Pulmonary artery endothelial cell (primary cell): ENCODE results near the gene PCBP4. TPM values are rescaled to one million over a fixed set of nuclear protein-coding genes. Genes with fewer than 3 reads are reported as not detected.

ENCODE experiments used
- DNase-seq: peaks from one replicate; pipeline ENCODE4 v3.0.0-alpha.2; 2011; ENCODE audit warnings: low read depth, low spot score
- total RNA-seq: library from RNA; depleted of rRNA; stranded (reverse); fragments of >200 nt; gene quantifications from 2 replicates; pipeline ENCODE4 v1.2.3, GENCODE V29; 2014

Gene PCBP4
- total RNA-seq = 31.1 and 32.2 TPM in 2 replicates

DNA sequence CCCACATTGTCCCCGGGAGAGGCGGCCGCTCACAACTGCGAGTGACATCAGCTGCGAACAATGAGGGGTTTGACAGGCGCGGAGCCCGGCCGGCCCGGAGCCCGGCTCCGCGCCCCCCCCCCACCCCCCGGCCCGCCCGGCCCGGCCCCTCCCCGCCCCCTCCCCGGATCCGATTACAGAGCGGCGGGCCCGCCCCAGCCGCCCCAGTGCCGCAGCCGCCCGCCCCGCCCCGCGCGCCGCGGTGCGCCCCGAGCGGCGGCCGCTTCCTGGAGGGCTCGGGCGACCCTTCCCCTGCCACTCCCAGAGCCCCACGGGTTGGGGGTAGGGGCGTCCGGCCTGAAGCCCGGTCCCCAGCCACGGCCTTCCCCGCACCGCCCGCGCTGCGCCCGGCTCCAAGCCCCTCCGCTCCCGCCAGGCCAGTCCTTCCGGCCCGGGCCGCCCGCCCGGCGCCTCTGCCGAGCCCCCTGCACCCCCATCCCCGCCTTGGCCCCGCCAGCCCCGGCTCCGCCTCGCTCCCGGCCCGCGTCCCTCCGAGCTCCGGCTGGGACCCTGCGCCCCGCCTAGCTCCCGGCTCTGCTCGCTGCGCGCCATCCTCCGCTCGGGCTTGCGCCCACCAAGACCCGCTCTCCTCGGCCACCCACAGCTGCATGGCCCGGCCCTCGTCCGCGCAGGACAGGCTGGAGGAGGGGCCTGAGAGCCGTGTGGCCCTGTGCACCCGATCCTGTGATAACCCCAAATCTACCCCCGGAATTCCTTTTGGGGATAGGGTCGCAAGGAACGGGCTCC is at the start of gene PCBP4:
TSS of gene PCBP4 (minus strand) at position 71 of the 786 bp plus-strand sequence. CDS start 6,214 bp downstream, outside the sequence.
- DNase-seq = no peak

DNA sequence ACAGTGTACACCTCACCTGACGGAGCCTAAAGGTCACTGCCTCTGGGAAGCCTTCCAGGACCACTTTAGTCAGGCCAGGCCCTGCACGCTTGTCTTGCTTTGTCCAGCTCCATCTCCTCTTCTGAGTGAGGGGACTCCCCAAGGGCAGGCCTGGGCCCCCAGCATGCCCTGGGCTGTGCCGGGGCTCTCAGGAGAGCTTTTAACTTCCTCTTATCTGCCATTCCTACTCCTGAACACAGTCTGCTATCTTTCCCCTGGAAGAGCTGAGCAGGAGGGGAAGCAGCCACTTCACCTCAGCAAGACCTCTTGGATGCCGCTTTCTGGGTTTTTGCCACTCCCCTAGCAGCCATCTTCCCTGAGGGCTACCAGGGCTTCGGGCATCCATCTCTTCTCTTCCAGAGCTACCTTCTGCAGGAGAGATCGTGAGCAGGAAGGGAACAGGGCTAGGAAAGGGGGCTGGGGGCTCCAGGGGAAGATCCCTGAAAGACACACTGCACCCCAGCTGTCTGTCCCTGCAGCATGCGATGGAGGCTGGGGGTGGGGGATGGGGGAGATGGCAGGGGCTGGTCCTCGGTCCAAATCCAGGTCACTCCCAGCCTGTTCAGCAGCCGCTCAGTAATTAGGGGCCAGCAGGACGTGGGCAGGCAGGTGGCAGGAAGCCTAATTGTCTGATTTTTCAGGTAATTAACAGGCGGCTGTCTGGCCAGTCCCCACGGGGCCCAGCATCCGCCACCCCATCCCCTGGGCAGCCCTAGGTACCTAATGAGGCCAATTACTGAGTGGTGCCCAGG is 48.4 kb upstream of the PCBP4 start:
- no peak for DNase-seq

DNA sequence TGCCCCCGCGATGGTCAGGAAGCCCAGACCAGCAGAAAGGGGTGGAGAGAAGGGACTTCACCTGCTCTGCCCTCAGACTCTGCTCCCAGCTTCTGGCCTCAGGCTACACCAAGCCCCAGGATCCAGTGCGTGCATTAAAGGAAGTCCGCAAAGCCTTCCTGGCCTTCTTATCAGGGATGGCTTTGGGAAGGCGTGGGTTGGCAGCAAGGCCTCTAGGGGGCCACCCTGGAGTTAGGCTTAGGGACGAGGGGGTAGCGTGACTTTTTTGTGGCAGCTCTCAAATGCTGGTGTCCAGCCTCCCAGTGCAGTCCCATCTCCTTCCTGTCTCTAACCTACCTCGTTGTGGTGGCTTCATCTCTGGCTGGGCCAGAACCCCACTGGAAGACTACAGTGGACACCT is 47.4 kb upstream of the PCBP4 start:
- no peak for DNase-seq

DNA sequence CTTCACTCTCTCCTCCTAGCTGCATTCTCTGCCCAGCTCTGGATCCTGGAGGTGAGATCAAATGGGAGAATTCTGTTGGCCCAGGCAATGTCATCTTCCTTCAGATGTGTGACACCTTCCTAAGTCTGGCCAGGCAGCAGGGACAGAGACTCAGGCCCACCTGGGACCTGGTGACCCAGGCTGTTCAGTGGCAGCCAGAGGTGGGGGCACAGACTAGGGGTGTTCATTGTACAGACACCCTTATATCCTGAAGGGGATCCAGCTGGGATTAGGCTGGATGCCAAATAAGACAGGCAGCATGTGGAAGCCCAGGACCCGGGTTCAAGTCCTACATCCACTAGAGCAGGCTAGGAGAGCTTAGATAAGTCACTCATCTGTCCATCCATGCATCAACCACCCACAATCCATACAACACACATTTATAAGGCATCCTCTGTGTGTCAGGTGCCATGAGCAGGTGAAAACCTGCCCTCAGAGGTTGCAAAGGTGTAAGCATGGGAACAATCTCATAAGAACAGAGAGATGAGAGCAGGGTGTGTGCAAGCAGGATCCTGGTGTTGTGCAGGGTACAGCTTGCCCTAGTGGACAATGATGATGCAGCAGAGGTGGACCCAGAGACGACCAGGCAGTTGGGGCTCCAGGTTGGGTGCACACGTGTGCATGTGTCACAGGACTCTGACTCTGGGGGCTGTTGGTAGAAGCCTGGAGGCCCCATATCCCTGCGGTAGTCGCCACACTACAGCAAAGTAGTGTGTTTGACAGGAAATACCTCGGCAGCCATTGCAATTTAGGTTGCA is 46.7 kb upstream of the PCBP4 start:
- no peak for DNase-seq

DNA sequence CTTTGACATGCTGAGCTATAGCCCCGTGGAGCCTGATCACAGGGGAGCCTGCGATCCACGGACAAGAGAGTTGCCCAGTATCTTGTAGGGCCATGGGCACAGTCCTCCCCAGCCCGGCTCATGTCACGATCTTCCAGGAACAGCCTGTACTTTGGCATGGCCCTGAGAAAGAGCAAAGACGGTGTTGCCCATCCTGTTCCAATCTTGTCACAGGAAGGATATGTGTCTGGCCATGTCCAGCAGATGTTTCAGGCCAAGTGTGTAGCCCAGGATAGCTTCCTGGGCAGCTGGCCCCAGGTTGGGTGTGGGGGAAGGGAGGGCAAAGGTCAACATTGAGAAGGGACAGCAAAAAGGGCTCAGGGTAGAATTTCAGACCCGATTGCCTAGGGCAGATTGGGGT is 45.4 kb upstream of the PCBP4 start:
- no peak for DNase-seq

DNA sequence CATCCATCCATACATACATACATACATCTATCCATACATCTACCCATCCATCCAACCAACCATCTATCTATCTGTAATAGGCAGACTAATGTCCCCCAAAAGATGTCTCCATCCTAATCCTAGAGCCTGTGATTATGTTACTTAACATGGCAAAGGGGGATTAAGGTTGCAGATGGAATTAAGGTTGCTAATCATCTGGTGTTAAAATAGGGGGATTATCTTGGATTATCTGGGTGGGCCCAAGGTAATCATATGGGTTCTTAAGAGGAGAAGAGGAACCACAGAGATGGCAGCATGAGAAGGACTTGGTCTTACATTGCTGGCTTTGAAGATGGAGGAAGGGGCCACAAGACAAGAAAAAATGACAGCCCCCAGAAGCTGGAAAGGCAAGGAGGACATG is 43.2 kb upstream of the PCBP4 start:
- no peak for DNase-seq

DNA sequence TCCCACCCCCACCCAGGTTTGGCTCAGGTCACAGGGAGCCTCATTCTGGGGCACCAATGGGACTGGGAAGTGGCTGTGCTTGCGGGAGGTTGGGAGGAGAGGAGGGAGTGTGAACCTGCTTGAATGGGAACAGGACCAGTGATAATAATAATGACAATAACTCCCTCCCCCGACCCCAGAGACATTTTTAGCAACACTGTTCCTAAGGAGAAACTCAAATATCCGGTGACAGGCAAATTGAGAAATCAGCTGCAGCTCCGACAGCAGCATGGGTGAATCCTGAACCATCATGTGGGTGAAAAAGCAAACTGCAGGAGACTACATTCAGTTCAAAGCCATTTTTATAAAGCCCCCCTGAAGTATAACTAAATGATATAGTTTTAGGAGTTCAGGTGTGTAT is 40.0 kb upstream of the PCBP4 start:
- no peak for DNase-seq

DNA sequence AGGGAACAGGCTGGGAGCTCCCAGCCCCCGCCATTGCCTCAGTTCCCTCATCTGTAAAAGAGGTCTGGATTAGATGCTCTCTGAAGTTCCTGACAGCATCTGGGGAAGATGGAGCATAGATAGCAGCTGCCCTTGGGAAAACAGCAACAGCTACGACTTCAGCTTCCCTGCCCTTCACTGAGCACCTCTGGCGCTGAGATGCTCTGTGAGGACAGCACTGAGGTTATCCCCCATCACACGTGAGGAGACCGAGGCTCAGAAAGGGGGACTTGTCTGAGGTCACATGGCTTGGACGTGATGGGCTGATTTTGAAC is 39.5 kb upstream of the PCBP4 start:
- DNase-seq = no peak

DNA sequence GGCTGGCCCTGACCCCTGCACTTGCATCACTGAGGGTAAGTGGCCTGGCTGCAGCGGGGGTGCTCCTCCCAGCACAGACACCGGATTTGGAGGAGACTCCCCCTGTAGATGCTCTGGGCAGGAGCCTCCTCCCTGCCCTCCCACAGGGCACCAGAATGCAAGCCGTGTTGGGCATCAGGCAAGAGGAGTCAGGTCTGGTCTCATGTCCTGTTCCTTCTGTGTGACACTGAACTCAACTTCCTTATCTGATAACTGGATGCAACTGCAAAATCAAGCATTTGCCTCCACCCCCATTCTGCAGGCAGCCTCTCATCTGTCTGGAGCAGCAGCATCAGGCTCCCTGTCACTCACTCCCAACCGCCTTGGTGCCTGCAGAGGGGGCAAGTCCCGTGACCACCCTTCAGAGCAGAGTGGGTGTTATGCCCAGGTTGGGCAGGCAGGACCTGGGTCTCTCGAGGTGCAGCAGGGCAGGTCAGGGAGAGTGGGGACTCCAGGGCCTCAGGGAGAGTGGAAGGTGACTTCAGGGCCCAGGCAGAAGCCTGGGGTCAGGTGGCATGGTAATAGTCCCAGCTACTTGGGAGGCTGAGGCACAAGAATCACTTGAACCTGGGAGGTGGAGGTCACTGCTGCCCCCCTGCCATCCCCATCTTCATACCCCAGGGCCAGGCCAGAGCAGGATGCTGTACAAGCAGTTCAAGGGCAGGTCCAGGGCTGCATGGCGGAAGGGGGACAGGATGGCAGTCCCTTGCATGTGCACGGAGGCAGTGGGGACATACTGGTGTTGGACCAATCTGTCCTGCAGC is 39.0 kb upstream of the PCBP4 start:
- DNase-seq = no peak

DNA sequence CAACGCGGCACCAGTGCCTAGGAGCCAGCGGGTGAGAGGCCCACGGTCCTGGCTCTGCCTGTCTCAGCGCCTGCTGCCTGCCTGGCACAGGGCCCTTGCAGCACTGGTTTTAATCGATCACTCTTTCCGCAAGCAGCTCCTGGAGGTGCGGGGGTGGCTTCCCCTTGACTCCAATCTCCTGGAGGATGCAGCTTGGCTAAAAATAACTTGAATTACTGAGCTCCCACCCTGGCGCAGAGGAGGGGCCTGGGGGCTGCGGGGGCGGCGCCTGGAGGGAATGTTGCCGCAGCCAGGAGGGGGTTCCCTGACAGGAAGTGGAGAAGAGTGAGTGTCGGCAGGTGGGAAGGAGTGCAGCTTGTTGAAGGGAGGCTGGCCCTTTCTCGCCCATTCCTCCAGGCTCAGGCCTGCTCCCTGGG is 38.3 kb upstream of the PCBP4 start:
- peak; percentile 22 for DNase-seq

DNA sequence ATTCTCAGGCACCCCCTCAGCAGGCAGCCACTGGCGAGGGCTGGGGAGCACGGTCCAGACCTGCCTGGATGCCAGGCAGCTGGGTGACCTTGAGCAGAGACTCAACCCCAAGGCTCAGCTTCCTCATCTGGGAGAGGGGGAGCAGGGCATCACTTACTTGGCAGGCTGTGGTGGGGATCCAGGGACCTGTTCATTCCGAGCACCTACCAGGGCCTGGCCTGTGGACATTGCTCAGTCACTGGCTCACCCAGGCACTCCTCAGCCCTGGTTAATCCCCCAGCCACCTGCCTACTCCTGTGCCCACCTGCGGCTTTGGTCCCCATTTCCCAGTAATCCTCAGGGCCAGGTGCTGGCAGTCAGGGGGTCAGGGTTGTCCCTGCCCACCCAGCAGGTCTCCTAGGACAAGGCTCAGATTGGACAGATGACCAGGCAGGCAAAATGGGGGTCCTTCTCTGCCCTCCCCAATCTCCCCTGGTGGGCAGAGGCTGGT is 37.7 kb upstream of the PCBP4 start:
- DNase-seq = no peak

DNA sequence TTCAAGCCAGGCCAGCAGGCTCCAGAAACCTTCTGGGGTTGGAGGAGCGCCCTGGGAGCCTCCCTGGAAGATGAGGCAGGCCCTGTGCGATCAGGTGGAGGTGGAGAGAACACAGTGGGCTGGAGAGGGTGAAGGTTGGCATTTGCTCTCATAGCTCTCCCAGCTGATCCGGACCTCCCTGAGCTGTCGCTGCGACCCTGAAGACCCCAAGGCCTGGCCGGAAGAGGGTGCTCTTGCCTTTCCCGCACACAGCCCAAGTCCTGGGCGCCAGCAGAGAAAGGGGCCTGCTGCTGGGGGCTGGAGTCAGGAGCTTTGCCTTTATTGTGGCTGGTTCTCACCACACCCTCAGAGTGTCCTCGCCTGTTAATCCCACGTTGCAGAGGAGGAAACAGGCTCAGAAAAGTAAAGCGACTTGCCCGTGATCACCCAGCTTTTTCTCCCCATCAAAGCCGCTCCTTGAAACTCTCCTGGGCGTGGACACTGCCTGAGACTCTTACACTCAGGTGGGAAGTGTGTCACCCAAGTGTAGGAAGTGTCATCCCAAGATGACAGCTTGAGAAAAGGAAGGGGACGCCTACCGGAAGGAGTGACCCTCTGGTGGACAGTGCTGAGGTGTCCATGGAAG is 37.0 kb upstream of the PCBP4 start:
- no peak for DNase-seq

DNA sequence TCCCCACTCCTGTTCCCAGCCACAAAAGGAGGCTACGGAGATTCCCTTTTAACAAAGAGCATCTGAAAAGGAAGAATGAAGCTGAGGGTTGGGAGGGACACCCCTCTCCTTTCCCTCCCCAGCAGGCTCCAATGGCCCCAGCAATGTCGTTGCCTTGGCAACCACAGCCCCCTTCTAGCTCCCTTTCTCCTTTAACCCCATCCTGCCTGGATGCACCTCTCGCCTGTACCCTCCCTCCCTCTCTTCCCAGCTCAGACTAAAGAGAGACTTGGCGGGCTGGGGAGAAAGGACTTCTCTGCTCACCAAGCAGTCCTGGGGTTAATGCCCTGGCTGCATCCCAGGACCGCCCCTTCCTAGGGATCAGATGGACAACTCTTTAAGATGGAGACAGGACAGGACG is 35.5 kb upstream of the PCBP4 start:
- no peak for DNase-seq

DNA sequence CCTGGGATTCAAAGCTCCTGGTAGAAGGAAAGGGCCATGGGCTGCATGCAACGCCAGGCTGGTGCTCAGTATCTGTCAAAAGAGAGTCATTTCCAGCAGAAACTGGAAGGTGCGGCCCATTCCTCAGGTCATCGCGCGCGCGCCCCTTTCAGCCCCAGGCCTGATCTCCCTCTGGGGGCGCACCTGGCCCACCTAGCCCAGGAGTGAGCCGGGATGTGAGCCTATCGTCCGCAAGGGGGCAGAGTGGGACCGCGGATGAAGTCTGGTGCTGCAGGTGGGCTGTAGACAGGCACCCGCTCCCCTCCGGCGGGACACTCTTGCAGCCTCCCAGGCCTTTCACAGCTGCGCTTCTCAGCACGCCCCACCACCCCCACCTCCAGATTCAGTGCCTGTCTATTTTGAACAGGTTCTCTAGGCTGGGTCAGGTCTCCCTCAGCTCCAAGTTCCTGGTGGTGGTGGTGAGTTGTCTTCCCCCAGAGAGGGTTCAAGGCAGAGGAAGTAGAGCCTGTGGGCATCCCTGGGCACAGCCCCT is 34.3 kb upstream of the PCBP4 start:
- DNase-seq = peak; percentile 20

DNA sequence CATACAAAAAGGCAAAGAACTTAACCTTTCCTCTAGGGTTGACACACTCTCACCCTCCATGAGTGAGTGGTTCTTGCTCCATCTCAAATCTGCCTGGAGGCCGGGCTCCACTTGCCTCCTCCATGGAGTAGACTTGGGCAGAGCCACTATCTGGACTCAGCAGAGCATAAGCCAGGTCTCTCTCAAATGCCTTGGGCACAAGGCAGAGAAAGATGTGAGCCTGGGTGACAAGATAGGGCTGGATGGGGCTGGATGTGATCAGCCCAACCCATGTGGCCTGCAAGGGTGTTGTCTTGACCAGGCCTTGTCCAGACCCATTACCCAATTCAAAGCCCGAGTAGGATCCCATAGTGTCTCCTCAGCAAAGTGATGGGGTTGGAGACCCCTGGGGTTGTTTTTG is 32.6 kb upstream of the PCBP4 start:
- no peak for DNase-seq

DNA sequence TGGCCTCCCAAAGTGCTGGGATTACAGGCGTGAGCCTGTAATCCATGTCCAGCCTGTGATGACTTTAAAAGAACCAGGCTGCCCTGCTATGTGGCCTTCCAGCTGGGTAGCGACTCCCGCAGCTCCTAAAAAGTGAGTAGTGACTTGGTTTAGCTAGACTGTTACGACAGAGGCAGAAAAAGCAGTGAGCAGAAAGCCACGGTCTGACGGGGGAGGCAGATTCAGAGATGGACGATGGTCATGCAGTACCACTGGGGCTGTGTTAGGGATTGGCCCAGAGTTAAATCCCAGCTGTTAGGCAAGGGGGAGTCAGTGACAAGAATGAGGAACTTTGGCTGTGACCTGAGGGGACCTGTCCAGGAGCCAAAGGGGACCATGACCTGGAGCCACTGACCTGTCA is 31.5 kb upstream of the PCBP4 start:
- no peak for DNase-seq

DNA sequence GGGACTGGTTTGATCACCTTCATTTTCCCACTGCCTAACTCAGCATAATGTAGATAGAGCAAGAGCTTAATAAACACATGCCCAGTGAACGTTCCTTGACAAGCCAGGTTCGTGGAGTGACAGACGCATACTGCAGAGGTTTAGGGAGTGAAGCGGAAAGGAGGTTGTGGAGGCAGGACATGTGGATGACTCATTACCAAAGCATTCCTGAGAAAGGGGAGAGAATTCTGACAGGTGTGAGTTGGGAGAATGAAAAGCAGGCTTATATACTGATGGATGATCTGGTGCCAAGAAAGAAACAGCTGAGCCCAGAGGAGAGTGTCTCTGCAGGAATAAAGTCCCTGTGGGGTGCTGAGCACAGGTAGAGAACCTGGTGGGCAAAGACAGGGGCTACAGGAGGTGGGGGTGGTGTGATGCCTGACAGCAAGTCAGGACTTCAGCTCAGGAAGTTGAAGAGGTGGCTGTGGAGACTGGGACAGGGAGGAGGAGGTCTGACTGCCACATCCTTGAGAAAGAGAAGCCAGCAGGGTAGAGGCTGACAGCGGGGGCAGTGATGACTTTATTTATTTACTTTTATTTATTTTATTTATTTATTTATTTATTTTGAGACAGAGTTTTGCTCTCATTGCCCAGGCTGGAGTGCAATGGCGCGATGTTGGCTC is 30.8 kb upstream of the PCBP4 start:
- DNase-seq = no peak

DNA sequence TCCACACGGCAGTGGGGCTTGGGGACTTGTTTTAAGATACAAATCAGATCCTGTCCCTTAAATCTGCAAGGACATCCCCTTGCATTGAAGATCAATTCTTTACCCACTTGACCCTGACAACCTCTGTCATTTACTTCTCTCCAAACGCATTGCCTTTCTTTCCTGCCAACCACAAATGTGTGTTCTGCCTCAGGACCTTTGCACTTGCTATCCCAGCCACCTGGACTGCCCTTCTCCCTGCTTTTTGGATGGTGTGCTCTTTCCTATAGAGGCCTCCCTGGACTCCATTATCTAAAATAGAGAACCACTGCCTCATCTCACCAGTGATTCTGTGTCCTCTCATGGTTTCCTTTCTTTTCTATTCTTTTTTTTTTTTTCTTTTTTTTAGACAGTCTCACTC is 29.9 kb upstream of the PCBP4 start:
- no peak for DNase-seq

DNA sequence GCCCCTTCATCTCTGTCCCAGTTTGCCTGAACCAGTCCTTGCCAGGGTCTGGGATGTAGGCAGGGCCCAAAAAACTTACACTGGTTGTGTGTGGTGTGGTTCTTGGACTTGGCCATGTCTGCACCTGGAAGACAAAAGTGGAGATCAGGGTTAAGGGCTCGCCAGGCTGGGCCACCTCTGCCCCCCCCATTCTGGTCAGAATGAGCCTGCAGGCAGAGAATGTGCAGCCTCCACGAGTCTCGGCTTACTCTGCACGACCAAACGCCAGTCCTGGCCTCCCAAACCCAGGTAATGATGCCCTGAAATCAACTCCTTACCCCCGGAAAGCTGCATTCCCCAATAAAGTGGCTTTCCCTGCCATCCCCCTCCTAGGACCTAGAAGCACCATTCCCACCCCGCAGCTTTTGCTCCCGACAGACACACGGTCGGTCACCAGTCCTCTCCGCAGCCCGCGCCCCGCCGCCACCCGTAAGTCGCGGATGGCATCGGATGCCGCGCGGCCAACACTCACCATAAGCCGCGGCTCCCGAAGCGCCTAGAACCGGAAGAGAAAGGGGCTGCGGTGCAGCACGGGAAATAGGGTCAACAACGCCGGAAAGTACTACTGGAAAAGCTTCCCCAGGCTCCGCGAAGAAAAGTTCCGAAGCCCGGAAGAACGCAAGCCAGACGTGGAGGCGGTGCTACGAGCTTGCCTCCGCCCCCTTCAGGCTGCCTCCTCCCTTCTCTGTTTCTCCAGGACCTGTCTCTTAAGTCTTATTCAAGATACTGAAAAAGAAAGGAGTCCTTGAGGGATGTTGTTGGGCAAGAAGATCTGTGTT is 28.3 kb upstream of the PCBP4 start, which contains the start of gene RPL29:
TSS of gene RPL29 (minus strand) at position 550 of the 818 bp plus-strand sequence. CDS start at position 116, 434 bp downstream.
- DNase-seq = peak; percentile 88
